Neutrophil (primary cell): ENCODE measurements around the gene RNF7.

ENCODE experiments used
- H3K27ac ChIP-seq: fragments of 200-600 bp; sonication (generic); 2 replicates; pipeline ENCODE4 v1.5.1; 2016; ENCODE audit warnings: mild to moderate bottlenecking, moderate library complexity
- H3K27me3 ChIP-seq: fragments of 200-600 bp; sonication (generic); 2 replicates; pipeline ENCODE4 v1.6.0; 2016; ENCODE audit warnings: mild to moderate bottlenecking
- H3K36me3 ChIP-seq: fragments of 200-600 bp; sonication (generic); 2 replicates; pipeline ENCODE4 v1.5.1; 2017
- H3K4me1 ChIP-seq, 2 experiments: fragments of 200-600 bp in 1 of 2; sonication (generic) in 1 of 2; 1 replicate in 1 of 2; 2 replicates in 1 of 2; pipeline versions ENCODE4 v1.5.1 to v1.6.1; 2013 to 2016; ENCODE audit warnings: low read depth in 1 of 2, low read length in 1 of 2, mild to moderate bottlenecking in 1 of 2, moderate library complexity in 1 of 2; ENCODE audit not compliant: control insufficient read depth in 1 of 2, insufficient read depth in 1 of 2
- H3K4me3 ChIP-seq, 2 experiments: fragments of 200-600 bp in 1 of 2; sonication (generic) in 1 of 2; 1 replicate in 1 of 2; 2 replicates in 1 of 2; pipeline ENCODE4 v1.5.1; 2013 to 2016; ENCODE audit warnings: low read depth in 1 of 2, low read length in 1 of 2, mild to moderate bottlenecking in 1 of 2, moderate library complexity in 1 of 2
- H3K9me3 ChIP-seq: fragments of 200-600 bp; sonication (generic); 2 replicates; pipeline ENCODE4 v1.5.1; 2016
- TF ChIP-seq, protein P1 (sequence below): fragments of 200-600 bp; sonication (generic); IDR thresholded peaks from 2 replicates; pipeline ENCODE4 v1.5.1; 2016; ENCODE audit warnings: antibody characterized with exemption

The RNF7 gene

DNA sequence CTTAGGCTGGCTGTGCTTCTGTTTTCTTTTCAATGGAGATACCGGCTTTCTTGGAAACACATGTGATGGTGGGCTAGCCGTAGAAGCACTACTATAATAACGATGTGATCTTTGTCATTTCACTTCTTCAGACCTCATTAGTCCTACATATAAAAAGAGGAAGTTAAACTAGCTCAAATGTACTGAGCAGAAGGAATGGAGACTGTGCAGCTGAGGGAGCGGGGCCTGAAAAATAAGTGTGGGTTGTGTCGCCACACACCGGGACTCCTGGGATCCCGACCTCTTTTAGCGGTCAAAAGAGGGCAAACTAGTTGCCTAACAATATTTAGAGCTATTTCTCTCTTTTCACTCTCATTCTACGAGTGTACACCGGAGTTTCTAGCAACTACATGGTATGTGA is 1.0 kb upstream of the RNF7 start:
- Histone ChIP-seq H3K4me3 (peak overlapping the region in 1 of 2 experiments; percentile 75), H3K9me3 (no peaks in the 10 kb centered on the region), H3K27ac (peak overlapping the region; percentile 90), H3K27me3 (no peaks in the 10 kb centered on the region), H3K36me3 (no peaks in the 10 kb centered on the region), H3K4me1 (peaks cover 41 to 44% of the 10 kb centered on the region in 2 experiments)
- TF ChIP-seq, protein P1, sequence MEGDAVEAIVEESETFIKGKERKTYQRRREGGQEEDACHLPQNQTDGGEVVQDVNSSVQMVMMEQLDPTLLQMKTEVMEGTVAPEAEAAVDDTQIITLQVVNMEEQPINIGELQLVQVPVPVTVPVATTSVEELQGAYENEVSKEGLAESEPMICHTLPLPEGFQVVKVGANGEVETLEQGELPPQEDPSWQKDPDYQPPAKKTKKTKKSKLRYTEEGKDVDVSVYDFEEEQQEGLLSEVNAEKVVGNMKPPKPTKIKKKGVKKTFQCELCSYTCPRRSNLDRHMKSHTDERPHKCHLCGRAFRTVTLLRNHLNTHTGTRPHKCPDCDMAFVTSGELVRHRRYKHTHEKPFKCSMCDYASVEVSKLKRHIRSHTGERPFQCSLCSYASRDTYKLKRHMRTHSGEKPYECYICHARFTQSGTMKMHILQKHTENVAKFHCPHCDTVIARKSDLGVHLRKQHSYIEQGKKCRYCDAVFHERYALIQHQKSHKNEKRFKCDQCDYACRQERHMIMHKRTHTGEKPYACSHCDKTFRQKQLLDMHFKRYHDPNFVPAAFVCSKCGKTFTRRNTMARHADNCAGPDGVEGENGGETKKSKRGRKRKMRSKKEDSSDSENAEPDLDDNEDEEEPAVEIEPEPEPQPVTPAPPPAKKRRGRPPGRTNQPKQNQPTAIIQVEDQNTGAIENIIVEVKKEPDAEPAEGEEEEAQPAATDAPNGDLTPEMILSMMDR: no peak

DNA sequence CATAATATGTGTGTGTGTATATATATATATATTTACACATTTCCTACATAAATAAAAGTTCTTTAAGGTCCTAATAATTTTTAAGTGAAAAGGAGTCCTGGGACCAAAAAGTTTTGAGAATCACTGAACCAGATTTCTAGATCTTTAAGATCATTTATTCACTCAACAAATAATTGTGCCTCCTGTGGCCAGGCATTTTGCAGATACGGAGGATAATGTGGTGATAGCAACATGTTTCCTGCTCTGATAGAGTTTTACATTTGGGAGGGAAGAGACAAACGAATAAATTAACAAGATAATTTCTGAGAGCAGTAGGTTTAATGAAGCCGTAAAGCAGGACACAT is 448 bp upstream of the RNF7 start:
- TF ChIP-seq, protein P1: no peak
- Histone ChIP-seq H3K36me3 (peaks cover 3% of the 10 kb centered on the region), H3K4me1 (peaks cover 41 to 44% of the 10 kb centered on the region in 2 experiments), H3K4me3 (peak overlapping the region; percentile 75 to 79), H3K9me3 (no peaks in the 10 kb centered on the region), H3K27me3 (no peaks in the 10 kb centered on the region), H3K27ac (peak overlapping the region; percentile 90)

DNA sequence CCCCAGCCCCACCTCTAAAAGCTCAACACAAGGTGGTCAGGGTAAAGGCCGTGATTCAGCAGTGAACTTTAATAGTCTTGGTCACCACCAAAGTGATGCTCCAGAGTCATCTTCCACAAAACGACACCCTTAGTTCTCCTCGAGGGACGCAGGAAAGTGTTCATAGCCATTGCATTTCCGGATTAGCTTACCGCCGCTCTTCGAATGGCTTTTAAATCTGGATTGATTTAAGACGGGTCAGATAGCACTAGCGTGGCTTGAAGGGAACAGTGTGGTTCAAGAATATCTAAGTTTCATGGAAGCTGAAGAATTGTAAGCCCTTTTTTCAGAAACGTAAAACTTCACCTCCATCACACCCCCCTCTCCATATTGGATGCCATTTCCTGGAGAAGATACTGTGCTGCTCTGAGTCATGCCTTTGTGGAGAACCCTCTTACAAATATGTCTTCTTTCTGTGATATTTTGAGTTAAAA is 829 bp downstream of the RNF7 start:
- Histone ChIP-seq H3K27me3 (no peaks in the 10 kb centered on the region), H3K4me1 (peaks cover 38 to 40% of the 10 kb centered on the region in 2 experiments), H3K9me3 (no peaks in the 10 kb centered on the region), H3K4me3 (peak overlapping the region; percentile 75 to 79), H3K27ac (peak overlapping the region; percentile 90), H3K36me3 (peaks cover 10% of the 10 kb centered on the region)
- TF ChIP-seq, protein P1: no peak

DNA sequence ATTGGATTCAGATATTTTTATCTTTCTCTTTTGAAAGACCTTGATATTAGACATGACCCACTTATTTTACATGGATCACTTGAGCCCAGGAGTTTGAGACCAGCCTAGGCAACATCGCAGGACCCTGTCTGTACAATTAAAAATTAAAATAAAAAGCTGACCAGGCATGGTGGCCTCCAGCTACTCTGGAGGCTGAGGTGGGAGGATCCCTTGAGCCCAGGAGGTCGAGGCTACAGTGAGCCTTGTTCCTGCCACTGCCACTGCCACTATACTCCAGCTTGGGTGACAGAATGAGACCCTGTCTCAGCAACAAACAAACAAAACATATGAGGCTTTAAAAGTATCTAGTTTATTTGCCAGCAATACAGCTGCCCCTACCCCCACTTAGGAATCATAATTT is 1.6 kb downstream of the RNF7 start:
- no peak overlapping the region for H3K27ac ChIP-seq
- H3K9me3 ChIP-seq: no peaks in the 10 kb centered on the region
- no peaks in the 10 kb centered on the region for H3K27me3 ChIP-seq
- peaks cover 15% of the 10 kb centered on the region for H3K36me3 ChIP-seq
- H3K4me3 ChIP-seq: peak overlapping the region in 1 of 2 experiments; percentile 75
- TF ChIP-seq, protein P1: no peak
- peaks cover 35 to 36% of the 10 kb centered on the region in 2 experiments for H3K4me1 ChIP-seq

DNA sequence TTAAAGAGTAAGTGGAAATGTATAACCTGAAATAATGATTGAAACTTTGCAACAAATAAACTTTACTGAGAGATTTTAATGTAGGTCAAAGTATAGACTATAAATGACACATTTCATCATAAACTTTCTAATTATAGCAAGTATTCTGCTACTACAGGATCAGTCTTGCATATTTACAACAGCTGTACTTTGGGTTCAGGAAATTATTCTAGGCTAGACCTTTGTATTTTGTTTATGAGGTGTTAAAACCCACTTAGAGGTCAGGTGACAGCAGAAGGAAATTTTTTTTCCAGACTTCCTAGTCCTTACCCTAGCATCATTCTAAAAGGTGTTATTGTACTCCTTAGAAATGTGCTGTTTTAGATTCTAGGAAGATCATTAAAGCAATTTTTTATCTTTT is 2.3 kb downstream of the RNF7 start:
- TF ChIP-seq, protein P1: no peak
- H3K27me3 ChIP-seq: no peaks in the 10 kb centered on the region
- peaks cover 21% of the 10 kb centered on the region for H3K36me3 ChIP-seq
- H3K27ac ChIP-seq: no peak overlapping the region
- H3K4me1 ChIP-seq: peaks cover 35 to 36% of the 10 kb centered on the region in 2 experiments
- no peak overlapping the region for H3K4me3 ChIP-seq
- no peaks in the 10 kb centered on the region for H3K9me3 ChIP-seq

DNA sequence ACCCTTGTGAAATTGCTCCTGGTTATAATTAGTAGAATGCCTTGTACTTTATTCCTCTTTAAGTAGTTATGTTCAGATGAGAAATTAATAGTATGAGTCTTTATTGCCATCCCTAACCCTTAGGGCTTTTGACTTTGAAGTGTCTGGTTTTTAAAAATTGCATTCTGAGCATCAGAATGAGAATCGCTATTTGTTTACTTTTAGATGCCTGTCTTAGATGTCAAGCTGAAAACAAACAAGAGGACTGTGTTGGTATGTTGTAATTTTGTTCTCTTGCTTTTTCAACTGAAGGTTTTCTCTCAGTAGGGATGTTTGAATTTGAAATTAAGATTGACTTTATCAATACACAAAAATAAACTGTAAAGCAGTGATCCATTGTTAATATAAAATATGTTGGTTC is 5.2 kb downstream of the RNF7 start:
- Histone ChIP-seq H3K9me3 (no peaks in the 10 kb centered on the region), H3K27me3 (no peaks in the 10 kb centered on the region), H3K36me3 (peaks cover 50% of the 10 kb centered on the region)

More for the DNA sequence above, 5.2 kb downstream of the RNF7 start:
- Histone ChIP-seq H3K4me3 (no peak overlapping the region), H3K4me1 (peaks cover 24% of the 10 kb centered on the region in 2 experiments), H3K27ac (no peak overlapping the region)
- TF ChIP-seq, protein P1: no peak
